Ishikawa (cell line): ENCODE results near the gene PSME4.

Source experiments
- CEBPB ChIP-seq: IDR thresholded peaks from 2 replicates; pipeline ENCODE4 v1.6.1; 2012
- CREB1 ChIP-seq: IDR thresholded peaks from 2 replicates; pipeline ENCODE4 v1.6.1; 2012; ENCODE audit warnings: low read depth
- EGR1 ChIP-seq: IDR thresholded peaks from 2 replicates; pipeline ENCODE4 v1.6.1; 2012
- EP300 ChIP-seq: IDR thresholded peaks from 2 replicates; pipeline ENCODE4 v1.6.1; 2012; ENCODE audit warnings: borderline replicate concordance
- FOXM1 ChIP-seq: IDR thresholded peaks from 2 replicates; pipeline ENCODE4 v1.6.1; 2012; ENCODE audit warnings: low read depth, borderline replicate concordance
- NFIC ChIP-seq: IDR thresholded peaks from 2 replicates; pipeline ENCODE4 v1.6.1; 2012
- RAD21 ChIP-seq: IDR thresholded peaks from 2 replicates; pipeline ENCODE4 v1.6.1; 2012; ENCODE audit warnings: low read depth
- TAF1 ChIP-seq: IDR thresholded peaks from 2 replicates; pipeline ENCODE4 v1.6.1; 2012; ENCODE audit warnings: low read depth, mild to moderate bottlenecking
- TCF12 ChIP-seq: IDR thresholded peaks from 2 replicates; pipeline ENCODE4 v1.6.1; 2012; ENCODE audit warnings: low read depth
- TEAD4 ChIP-seq: IDR thresholded peaks from 2 replicates; pipeline ENCODE4 v1.6.1; 2012
- YY1 ChIP-seq: IDR thresholded peaks from 2 replicates; pipeline ENCODE4 v1.6.1; 2012; ENCODE audit warnings: low read depth
- ZBTB7A ChIP-seq: IDR thresholded peaks from 2 replicates; pipeline ENCODE4 v1.6.1; 2012; ENCODE audit warnings: low read depth
- TF ChIP-seq, protein P1 (sequence below): IDR thresholded peaks from 2 replicates; pipeline ENCODE4 v1.6.1; 2012
- TF ChIP-seq, protein P2 (sequence below): IDR thresholded peaks from 2 replicates; pipeline ENCODE4 v1.6.1; 2012; ENCODE audit warnings: low read depth, mild to moderate bottlenecking
- TF ChIP-seq, protein P3 (sequence below): IDR thresholded peaks from 2 replicates; pipeline ENCODE4 v1.6.1; 2012

PSME4 gene

DNA sequence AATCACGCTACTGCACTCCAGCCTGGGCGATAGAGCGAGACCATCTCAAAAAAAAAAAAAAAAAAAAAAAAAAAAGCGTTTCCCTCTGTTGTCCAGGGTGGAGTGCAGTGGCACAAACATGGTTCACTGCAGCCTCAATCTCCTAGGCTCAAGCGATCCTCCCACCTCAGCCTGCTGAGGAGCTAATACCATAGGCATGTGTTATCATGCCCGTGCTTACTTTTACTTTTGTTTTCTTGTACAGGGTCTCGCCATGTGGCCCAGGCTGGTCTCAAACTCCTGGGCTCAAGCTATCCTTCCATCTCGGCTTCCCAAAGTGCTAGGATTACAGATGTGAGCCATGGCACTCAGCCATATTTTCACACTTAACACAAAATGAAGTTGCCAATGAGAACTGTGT, 37.5 kb downstream of the PSME4 start:
- TF ChIP-seq TCF12 (no peak), TEAD4 (no peak), EP300 (no peak), YY1 (no peak), CREB1 (no peak)
- TF ChIP-seq, protein P1, sequence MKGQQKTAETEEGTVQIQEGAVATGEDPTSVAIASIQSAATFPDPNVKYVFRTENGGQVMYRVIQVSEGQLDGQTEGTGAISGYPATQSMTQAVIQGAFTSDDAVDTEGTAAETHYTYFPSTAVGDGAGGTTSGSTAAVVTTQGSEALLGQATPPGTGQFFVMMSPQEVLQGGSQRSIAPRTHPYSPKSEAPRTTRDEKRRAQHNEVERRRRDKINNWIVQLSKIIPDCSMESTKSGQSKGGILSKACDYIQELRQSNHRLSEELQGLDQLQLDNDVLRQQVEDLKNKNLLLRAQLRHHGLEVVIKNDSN = no peak
- TF ChIP-seq, protein P2, sequence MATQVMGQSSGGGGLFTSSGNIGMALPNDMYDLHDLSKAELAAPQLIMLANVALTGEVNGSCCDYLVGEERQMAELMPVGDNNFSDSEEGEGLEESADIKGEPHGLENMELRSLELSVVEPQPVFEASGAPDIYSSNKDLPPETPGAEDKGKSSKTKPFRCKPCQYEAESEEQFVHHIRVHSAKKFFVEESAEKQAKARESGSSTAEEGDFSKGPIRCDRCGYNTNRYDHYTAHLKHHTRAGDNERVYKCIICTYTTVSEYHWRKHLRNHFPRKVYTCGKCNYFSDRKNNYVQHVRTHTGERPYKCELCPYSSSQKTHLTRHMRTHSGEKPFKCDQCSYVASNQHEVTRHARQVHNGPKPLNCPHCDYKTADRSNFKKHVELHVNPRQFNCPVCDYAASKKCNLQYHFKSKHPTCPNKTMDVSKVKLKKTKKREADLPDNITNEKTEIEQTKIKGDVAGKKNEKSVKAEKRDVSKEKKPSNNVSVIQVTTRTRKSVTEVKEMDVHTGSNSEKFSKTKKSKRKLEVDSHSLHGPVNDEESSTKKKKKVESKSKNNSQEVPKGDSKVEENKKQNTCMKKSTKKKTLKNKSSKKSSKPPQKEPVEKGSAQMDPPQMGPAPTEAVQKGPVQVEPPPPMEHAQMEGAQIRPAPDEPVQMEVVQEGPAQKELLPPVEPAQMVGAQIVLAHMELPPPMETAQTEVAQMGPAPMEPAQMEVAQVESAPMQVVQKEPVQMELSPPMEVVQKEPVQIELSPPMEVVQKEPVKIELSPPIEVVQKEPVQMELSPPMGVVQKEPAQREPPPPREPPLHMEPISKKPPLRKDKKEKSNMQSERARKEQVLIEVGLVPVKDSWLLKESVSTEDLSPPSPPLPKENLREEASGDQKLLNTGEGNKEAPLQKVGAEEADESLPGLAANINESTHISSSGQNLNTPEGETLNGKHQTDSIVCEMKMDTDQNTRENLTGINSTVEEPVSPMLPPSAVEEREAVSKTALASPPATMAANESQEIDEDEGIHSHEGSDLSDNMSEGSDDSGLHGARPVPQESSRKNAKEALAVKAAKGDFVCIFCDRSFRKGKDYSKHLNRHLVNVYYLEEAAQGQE = no peak

DNA sequence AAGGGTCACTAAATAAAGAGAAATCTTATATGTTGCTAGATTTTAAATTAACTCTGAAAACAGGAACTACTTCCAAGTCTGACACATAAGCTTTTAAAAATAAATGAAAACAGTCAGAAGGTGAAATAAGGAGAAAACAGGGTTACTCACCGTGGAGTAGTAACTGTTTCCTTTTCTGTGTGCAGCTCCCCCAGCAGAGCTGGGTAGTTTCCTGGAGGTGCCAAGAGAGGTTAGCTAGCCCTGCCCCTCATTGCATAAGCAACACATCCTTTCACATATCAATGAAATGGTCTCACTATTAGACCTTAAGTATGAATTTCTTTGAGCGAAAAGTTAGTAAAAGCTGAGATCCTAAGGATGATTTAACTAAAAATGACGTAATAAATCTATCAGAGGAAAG, 57.1 kb downstream of the PSME4 start:
- TF ChIP-seq EGR1 = no peak
- no peak for TF ChIP-seq NFIC
- no peak for TF ChIP-seq FOXM1
- no peak for TF ChIP-seq CEBPB
- TF ChIP-seq RAD21 = no peak
- TF ChIP-seq CREB1 = no peak
- TF ChIP-seq TAF1 = no peak
- TF ChIP-seq, protein P1 = no peak
- TF ChIP-seq, protein P3, sequence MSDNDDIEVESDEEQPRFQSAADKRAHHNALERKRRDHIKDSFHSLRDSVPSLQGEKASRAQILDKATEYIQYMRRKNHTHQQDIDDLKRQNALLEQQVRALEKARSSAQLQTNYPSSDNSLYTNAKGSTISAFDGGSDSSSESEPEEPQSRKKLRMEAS = no peak
- TF ChIP-seq YY1 = no peak
- TF ChIP-seq, protein P2 = no peak
- TF ChIP-seq ZBTB7A = no peak
- no peak for TF ChIP-seq TCF12
- no peak for TF ChIP-seq TEAD4
- no peak for TF ChIP-seq EP300

DNA sequence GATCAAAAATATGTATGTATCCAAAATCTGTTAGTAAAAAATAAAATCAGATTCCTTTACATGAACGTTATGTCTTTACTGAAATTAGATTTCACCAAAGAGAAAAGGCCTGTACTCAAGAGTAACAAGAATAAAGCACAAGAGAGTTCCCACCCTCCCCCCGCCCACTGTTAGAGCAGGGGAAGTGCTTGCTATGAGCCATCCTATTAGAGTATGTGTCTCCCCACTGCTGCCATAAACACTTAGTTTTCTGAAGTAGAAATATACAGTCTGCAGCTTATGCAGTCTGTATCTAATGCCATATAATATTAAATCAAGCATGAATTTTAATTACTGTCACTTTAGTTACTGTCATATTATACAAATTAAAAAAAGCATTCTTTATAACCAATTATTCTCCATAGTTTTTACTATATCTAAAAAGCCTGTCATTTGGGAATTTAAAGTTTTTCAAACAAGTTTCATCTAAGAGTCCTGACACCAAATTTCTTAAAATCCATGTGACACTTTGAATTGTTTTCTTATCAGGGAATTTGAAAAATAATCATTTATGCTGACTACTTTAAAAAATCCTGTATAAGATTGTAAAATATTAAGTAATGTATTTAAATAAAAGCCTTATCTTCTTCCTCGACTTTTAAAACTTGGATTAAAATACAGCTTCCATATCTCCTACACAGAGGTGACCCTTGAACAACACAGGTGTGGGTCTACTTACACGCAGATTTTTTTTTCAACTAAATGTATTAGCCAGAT, 59.2 kb downstream of the PSME4 start:
- TF ChIP-seq TCF12 (no peak), EP300 (no peak), TAF1 (no peak), CREB1 (no peak), EGR1 (no peak), YY1 (no peak), CEBPB (no peak), TEAD4 (no peak), NFIC (no peak), FOXM1 (no peak), RAD21 (no peak), ZBTB7A (no peak)
- TF ChIP-seq, protein P3 = no peak
- TF ChIP-seq, protein P1 = no peak
- TF ChIP-seq, protein P2 = no peak

DNA sequence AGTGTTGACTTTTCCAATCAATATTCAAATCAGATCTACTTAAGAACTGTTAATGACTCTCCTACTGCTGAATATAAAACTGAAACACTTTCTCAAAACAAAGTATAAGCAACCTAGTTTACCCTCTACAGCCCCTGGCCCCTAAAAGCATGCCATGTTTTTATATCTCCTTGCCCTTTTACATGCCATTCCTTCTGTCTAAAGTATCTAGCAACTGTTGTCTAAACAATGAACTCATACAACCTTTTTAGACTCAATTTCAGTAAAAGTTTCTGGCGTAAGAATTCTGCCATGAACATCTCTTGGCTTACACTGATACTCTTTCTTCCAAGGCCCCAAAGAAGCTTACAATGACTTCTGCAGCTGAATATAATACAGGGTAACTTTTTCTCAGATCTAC, 63.2 kb downstream of the PSME4 start:
- TF ChIP-seq YY1 (no peak), NFIC (no peak), TCF12 (no peak)
- TF ChIP-seq, protein P3 = no peak
